MCF 10A (cell line): ENCODE measurements around the gene MAP3K13. TPM values are rescaled to one million over a fixed set of nuclear protein-coding genes. Genes with fewer than 3 reads are reported as not detected.

Experiments
- BruUV-seq: library from RNA; stranded (reverse); fragments of 400-500 nt; replicated peaks from 2 replicates; lab custom pipeline; 2021; lab: Mats Ljungman, UMichigan
- CTCF ChIA-PET: fragments of 300-600 bp; sonication (Branson Sonifier 250); formaldehyde crosslinking; extraction: SDS; loops from one replicate; lab custom pipeline; 2021; ENCODE audit warnings: antibody characterized with exemption, inconsistent platforms; lab: Yijun Ruan, JAX
- POLR2A ChIA-PET: fragments of 300-600, 350-650 bp; sonication (Branson Sonifier 250); formaldehyde crosslinking; extraction: SDS; loops from one replicate; lab custom pipeline; 2020; ENCODE audit warnings: antibody characterized with exemption, inconsistent platforms; lab: Yijun Ruan, JAX
- DNase-seq: peaks from one replicate; pipeline ENCODE4 v3.0.0-alpha.2; 2018; ENCODE audit not compliant: unreplicated experiment
- H3K27ac Mint-ChIP-seq: one replicate; pipeline ENCODE4 v1.8.0; 2022; ENCODE audit warnings: mild to moderate bottlenecking, low read depth, mixed read lengths; ENCODE audit not compliant: unreplicated experiment
- H3K27me3 Mint-ChIP-seq: one replicate; pipeline ENCODE4 v1.8.0; 2022; ENCODE audit warnings: mixed read lengths; ENCODE audit not compliant: insufficient read depth, unreplicated experiment
- H3K36me3 Mint-ChIP-seq: one replicate; pipeline ENCODE4 v1.8.0; 2022; ENCODE audit warnings: mild to moderate bottlenecking, moderate library complexity, mixed read lengths; ENCODE audit not compliant: insufficient read depth, unreplicated experiment
- H3K4me1 Mint-ChIP-seq: one replicate; pipeline ENCODE4 v1.8.0; 2022; ENCODE audit warnings: mixed read lengths; ENCODE audit not compliant: insufficient read depth, unreplicated experiment
- H3K4me3 Mint-ChIP-seq: one replicate; pipeline ENCODE4 v1.8.0; 2022; ENCODE audit warnings: mild to moderate bottlenecking, moderate library complexity, mixed read lengths; ENCODE audit not compliant: unreplicated experiment
- H3K9me3 Mint-ChIP-seq: one replicate; pipeline ENCODE4 v1.8.0; 2022; ENCODE audit warnings: mixed read lengths; ENCODE audit not compliant: unreplicated experiment
- intact Hi-C: fragments of 100-400 bp; cut with micrococcal nuclease; formaldehyde crosslinking; loops from 2 replicates; pipeline ENCODE4 v1.14.1; 2022
- total RNA-seq: library from RNA; stranded (reverse); gene quantifications from 2 replicates; pipeline ENCODE4 v1.2.3, GENCODE V29; 2022
- TF ChIP-seq, protein P1 (sequence below): fragments of 200-600 bp; IDR thresholded peaks from one replicate; pipeline ENCODE4 v1.8.0; 2022; ENCODE audit warnings: antibody characterized with exemption, mild to moderate bottlenecking; ENCODE audit not compliant: unreplicated experiment

Gene MAP3K13
- total RNA-seq, 1 experiment from 2014 or later = 15.8 TPM

- Mint-ChIP-seq H3K27ac (no peak overlapping the region), H3K4me3 (no peak overlapping the region)
- TF ChIP-seq, protein P1, sequence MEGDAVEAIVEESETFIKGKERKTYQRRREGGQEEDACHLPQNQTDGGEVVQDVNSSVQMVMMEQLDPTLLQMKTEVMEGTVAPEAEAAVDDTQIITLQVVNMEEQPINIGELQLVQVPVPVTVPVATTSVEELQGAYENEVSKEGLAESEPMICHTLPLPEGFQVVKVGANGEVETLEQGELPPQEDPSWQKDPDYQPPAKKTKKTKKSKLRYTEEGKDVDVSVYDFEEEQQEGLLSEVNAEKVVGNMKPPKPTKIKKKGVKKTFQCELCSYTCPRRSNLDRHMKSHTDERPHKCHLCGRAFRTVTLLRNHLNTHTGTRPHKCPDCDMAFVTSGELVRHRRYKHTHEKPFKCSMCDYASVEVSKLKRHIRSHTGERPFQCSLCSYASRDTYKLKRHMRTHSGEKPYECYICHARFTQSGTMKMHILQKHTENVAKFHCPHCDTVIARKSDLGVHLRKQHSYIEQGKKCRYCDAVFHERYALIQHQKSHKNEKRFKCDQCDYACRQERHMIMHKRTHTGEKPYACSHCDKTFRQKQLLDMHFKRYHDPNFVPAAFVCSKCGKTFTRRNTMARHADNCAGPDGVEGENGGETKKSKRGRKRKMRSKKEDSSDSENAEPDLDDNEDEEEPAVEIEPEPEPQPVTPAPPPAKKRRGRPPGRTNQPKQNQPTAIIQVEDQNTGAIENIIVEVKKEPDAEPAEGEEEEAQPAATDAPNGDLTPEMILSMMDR = no peak
These were observed 34.5 kb upstream of the MAP3K13 start for GRCh38 chr3:185328324-185329004.

DNA sequence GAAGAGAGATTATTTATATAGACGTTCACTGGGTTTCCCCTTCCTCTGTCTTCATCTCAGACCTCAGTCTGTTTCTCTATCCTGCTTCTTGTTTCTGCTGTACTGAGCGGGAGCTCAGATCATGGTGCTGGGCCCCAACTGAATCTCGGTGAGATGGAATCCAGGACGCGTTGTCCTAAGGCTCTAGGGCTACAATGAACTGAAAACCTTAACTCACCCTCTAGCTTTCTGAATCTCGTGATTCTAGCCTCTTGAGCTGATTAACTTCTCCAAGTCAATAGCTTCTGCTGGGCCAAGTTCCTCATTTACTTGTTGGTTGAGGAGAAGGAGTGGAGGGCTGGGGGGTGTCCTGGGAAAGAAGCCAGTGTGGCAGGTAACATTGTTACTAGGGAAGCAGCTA lies 32.7 kb upstream of the MAP3K13 start:
- BruUV-seq = no TSS peak
- no peak overlapping the region for H3K27ac Mint-ChIP-seq
- no peak for DNase-seq
- TF ChIP-seq, protein P1 = no peak
- CTCF ChIA-PET = interaction anchor here (0.9 to 1.4 kb wide), 3 partner anchors 22 to 229 kb away, joined by 3 read pairs; no protein-coding TSS in a partner anchor
- intact Hi-C loops = no loop called here
- H3K27me3 Mint-ChIP-seq = no peaks in the 10 kb centered on the region
- H3K4me3 Mint-ChIP-seq = no peak overlapping the region
- peaks cover 13% of the 10 kb centered on the region for H3K4me1 Mint-ChIP-seq
- H3K9me3 Mint-ChIP-seq = no peaks in the 10 kb centered on the region
- POLR2A ChIA-PET = no interaction called here
- H3K36me3 Mint-ChIP-seq = no peaks in the 10 kb centered on the region

More at GRCh38 chr3:185328324-185329004, 34.5 kb upstream of the MAP3K13 start:
- ChIA-PET CTCF (interaction anchor here (0.6 to 1.5 kb wide), 4 partner anchors 14 to 1666 kb away, joined by 3 to 4 read pairs (median 3); no protein-coding TSS in a partner anchor), POLR2A (interaction anchor here (0.7 kb wide), 1 partner anchor 135 kb away, joined by 3 read pairs; no protein-coding TSS in a partner anchor)
- peaks cover 13% of the 10 kb centered on the region for H3K4me1 Mint-ChIP-seq
- no peaks in the 10 kb centered on the region for H3K27me3 Mint-ChIP-seq
- intact Hi-C loops = no loop called here
- BruUV-seq = no TSS peak
- DNase-seq = no peak
- H3K9me3 Mint-ChIP-seq = no peaks in the 10 kb centered on the region
- H3K36me3 Mint-ChIP-seq = no peaks in the 10 kb centered on the region

GRCh38 chr3:185330644-185331043 lies 32.3 kb upstream of the MAP3K13 start:
- H3K4me1 Mint-ChIP-seq = peaks cover 13% of the 10 kb centered on the region
- no peaks in the 10 kb centered on the region for H3K27me3 Mint-ChIP-seq
- DNase-seq = no peak
- intact Hi-C loops = no loop called here
- TF ChIP-seq, protein P1 = no peak
- CTCF ChIA-PET = interaction anchor here (0.6 to 1.4 kb wide), 5 partner anchors 11 to 828 kb away, joined by 3 to 5 read pairs (median 3); no protein-coding TSS in a partner anchor
- H3K9me3 Mint-ChIP-seq = no peaks in the 10 kb centered on the region
- BruUV-seq = no TSS peak
- no peak overlapping the region for H3K27ac Mint-ChIP-seq
- H3K36me3 Mint-ChIP-seq = no peaks in the 10 kb centered on the region
- POLR2A ChIA-PET = interaction anchor here (0.7 to 3.5 kb wide), 2 partner anchors 33 to 82 kb away, joined by 3 to 17 read pairs; partner anchors contain the start of gene MAP3K13
- H3K4me3 Mint-ChIP-seq = no peak overlapping the region

GRCh38 chr3:185332026-185332735 lies 30.8 kb upstream of the MAP3K13 start:
- CTCF ChIA-PET = interaction anchor here (0.6 to 1.6 kb wide), 5 partner anchors 13 to 243 kb away, joined by 3 to 5 read pairs (median 3); partner anchors contain the start of gene MAP3K13
- no TSS peak for BruUV-seq
- Mint-ChIP-seq H3K9me3 (no peaks in the 10 kb centered on the region), H3K4me1 (peaks cover 20% of the 10 kb centered on the region), H3K36me3 (no peaks in the 10 kb centered on the region), H3K27ac (peak overlapping the region; percentile 80), H3K27me3 (no peaks in the 10 kb centered on the region), H3K4me3 (peak overlapping the region; percentile 57)
- DNase-seq = peak; percentile 89
- intact Hi-C loops = no loop called here
- TF ChIP-seq, protein P1 = no peak
- POLR2A ChIA-PET = interaction anchor here (0.8 to 3.5 kb wide), 6 partner anchors 10 to 49 kb away, joined by 3 to 17 read pairs (median 3); partner anchors contain the start of gene MAP3K13
